Left ventricle myocardium inferior (tissue), 1 donor: Measurements from ENCODE around the gene GMCL2. TPM values are rescaled to one million over a fixed set of nuclear protein-coding genes. Genes with fewer than 3 reads are reported as not detected.

ENCODE experiments used
- DNase-seq: peaks from one replicate; pipeline ENCODE4 v3.0.0-alpha.2; 2020
- H3K27ac ChIP-seq: fragments of 200-600 bp; replicated peaks from 2 replicates; pipeline ENCODE4 v1.8.0; 2021
- H3K27me3 ChIP-seq: fragments of 200-600 bp; 2 replicates; pipeline ENCODE4 v1.8.0; 2021; ENCODE audit warnings: low read depth
- H3K36me3 ChIP-seq: fragments of 200-600 bp; 2 replicates; pipeline ENCODE4 v1.8.0; 2021
- H3K4me1 ChIP-seq: fragments of 200-600 bp; 2 replicates; pipeline ENCODE4 v1.8.0; 2021
- H3K4me3 ChIP-seq: fragments of 200-600 bp; 2 replicates; pipeline ENCODE4 v1.8.0; 2021; ENCODE audit warnings: mild to moderate bottlenecking, moderate library complexity
- H3K9me3 ChIP-seq: fragments of 200-600 bp; replicated peaks from 2 replicates; pipeline ENCODE4 v1.8.0; 2021
- CTCF ChIP-seq: fragments of 200-600 bp; IDR thresholded peaks from 2 replicates; pipeline ENCODE4 v1.8.0; 2021; ENCODE audit warnings: antibody characterized with exemption, mild to moderate bottlenecking, borderline replicate concordance
- intact Hi-C: fragments of 100-400 bp; cut with micrococcal nuclease; formaldehyde crosslinking; loops from one replicate; pipeline ENCODE4 v1.11.0; 2022
- total RNA-seq: library from RNA; stranded (reverse); fragmentation: NEBNext Ultra II Directional; extraction: Animal tissue kit (Norgen Biotek cat#: 25700); gene quantifications from one replicate; pipeline ENCODE4 v1.2.1, GENCODE V29; 2021
- donor health status: DM: no; HTN: yes; CAD: no; lungs with severe emphysema.

GMCL2 gene
- total RNA-seq, 1 donor from 2014 or later, result not detected

GRCh38 chr5:178215280-178216002, 28.3 kb upstream of the GMCL2 start:
- Histone ChIP-seq H3K36me3 (peaks cover 91% of the 10 kb centered on the region), H3K27me3 (no peaks in the 10 kb centered on the region), H3K4me1 (peaks cover 22% of the 10 kb centered on the region), H3K9me3 (no peaks in the 10 kb centered on the region), H3K27ac (no peak overlapping the region), H3K4me3 (no peak overlapping the region)
- TF ChIP-seq CTCF, result no peak
- DNase-seq, result no peak
- intact Hi-C loops, result no loop called here

- Histone ChIP-seq H3K9me3 (no peaks in the 10 kb centered on the region), H3K36me3 (peaks cover 91% of the 10 kb centered on the region), H3K4me3 (no peak overlapping the region), H3K27me3 (no peaks in the 10 kb centered on the region), H3K27ac (no peak overlapping the region), H3K4me1 (peaks cover 22% of the 10 kb centered on the region)
- DNase-seq, result no peak
- intact Hi-C loops, result no loop called here
- no peak for TF ChIP-seq CTCF
These were observed 27.1 kb upstream of the GMCL2 start for GRCh38 chr5:178214160-178214803.

- intact Hi-C loops, result no loop called here
- Histone ChIP-seq H3K4me1 (peaks cover 22% of the 10 kb centered on the region), H3K27ac (no peak overlapping the region), H3K27me3 (no peaks in the 10 kb centered on the region), H3K36me3 (peaks cover 95% of the 10 kb centered on the region), H3K4me3 (no peak overlapping the region), H3K9me3 (no peaks in the 10 kb centered on the region)
- DNase-seq, result no peak
- TF ChIP-seq CTCF, result no peak
These were observed 26.6 kb upstream of the GMCL2 start for GRCh38 chr5:178213748-178214151.

DNA sequence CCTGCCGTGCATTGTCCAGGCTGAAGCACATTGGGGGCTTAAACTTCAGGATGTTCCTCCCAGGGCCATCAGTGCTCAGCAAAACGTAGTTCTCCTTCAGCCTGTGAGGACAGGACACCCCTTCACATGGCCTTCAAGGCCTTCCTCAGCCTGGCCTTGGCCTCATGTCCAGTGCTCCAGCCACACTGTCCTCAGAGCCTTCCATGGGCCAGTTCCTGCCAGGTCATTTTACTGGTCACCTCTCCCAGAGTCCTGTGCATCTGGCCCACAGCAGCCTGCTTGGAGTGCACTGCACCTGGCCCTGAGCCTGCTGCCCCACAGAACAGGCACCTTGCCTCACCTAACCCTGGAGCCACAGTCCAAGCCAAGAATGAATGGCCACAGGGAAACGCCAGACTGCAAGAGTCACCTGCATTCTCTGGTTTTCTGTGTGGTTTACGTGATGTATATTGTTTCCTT, 25.9 kb upstream of the GMCL2 start:
- no peaks in the 10 kb centered on the region for H3K9me3 ChIP-seq
- H3K27ac ChIP-seq, result no peak overlapping the region
- peaks cover 95% of the 10 kb centered on the region for H3K36me3 ChIP-seq
- TF ChIP-seq CTCF, result no peak
- no peaks in the 10 kb centered on the region for H3K27me3 ChIP-seq
- DNase-seq, result no peak
- intact Hi-C loops, result no loop called here
- H3K4me3 ChIP-seq, result no peak overlapping the region
- peaks cover 26% of the 10 kb centered on the region for H3K4me1 ChIP-seq

GRCh38 chr5:178212241-178213002, 25.3 kb upstream of the GMCL2 start:
- intact Hi-C loops, result no loop called here
- DNase-seq, result no peak
- H3K9me3 ChIP-seq, result no peaks in the 10 kb centered on the region
- H3K27ac ChIP-seq, result no peak overlapping the region
- no peaks in the 10 kb centered on the region for H3K27me3 ChIP-seq
- peaks cover 32% of the 10 kb centered on the region for H3K4me1 ChIP-seq
- peaks cover 100% of the 10 kb centered on the region for H3K36me3 ChIP-seq
- no peak overlapping the region for H3K4me3 ChIP-seq
- no peak for TF ChIP-seq CTCF
